Measurements from ENCODE around the gene FGF1.

Gene FGF1

GRCh38 chr5:142568283-142568995 lies 117.5 kb downstream of the FGF1 start:
- DNase-seq: no peak

GRCh38 chr5:142561486-142562097 lies 124.3 kb downstream of the FGF1 start:
- no peak for DNase-seq

- DNase-seq: no peak
Observed at GRCh38 chr5:142561029-142561428, 124.9 kb downstream of the FGF1 start.

- no peak for DNase-seq
Observed at GRCh38 chr5:142552107-142552506, 133.8 kb downstream of the FGF1 start.

- DNase-seq: no peak
Observed at GRCh38 chr5:142551338-142552067, 134.4 kb downstream of the FGF1 start.

GRCh38 chr5:142550471-142550870 lies 135.4 kb downstream of the FGF1 start:
- no peak for DNase-seq

GRCh38 chr5:142549834-142550233 lies 136.1 kb downstream of the FGF1 start:
- no peak for DNase-seq

GRCh38 chr5:142548739-142549275 lies 137.1 kb downstream of the FGF1 start:
- DNase-seq: peak; percentile 56

- DNase-seq: no peak
Observed at GRCh38 chr5:142547445-142548380, 138.2 kb downstream of the FGF1 start.

- peak; percentile 12 for DNase-seq
Observed at GRCh38 chr5:142545650-142546322, 140.1 kb downstream of the FGF1 start.

GRCh38 chr5:142544946-142545649 lies 140.8 kb downstream of the FGF1 start:
- DNase-seq: no peak

- DNase-seq: no peak
Observed at GRCh38 chr5:142544071-142544753, 141.7 kb downstream of the FGF1 start.

GRCh38 chr5:142542906-142543305 lies 143.0 kb downstream of the FGF1 start:
- no peak for DNase-seq

Measured in MV-4-11 (cell line).